Islet of Langerhans (tissue), 1 donor: ENCODE data around the gene VSX1.

ENCODE experiments used
- FAIRE-seq: peaks from one replicate; lab custom pipeline; 2011; peaks lifted over from hg19 to GRCh38; lab: Jason Lieb, UNC

The VSX1 gene

GRCh38 chr20:25081730-25082497 is at the start of gene VSX1:
Gene VSX1 (minus strand): TSS chr20:25082141. CDS start chr20:25082096, 45 bp downstream.
- no peak for FAIRE-seq

- no peak for FAIRE-seq
Observed at GRCh38 chr20:25129908-25130307, 48.0 kb upstream of the VSX1 start.

GRCh38 chr20:25129428-25129827 is 47.5 kb upstream of the VSX1 start:
- no peak for FAIRE-seq

GRCh38 chr20:25128649-25129048 is 46.7 kb upstream of the VSX1 start:
- no peak for FAIRE-seq

- no peak for FAIRE-seq
Observed at GRCh38 chr20:25127761-25128537, 46.0 kb upstream of the VSX1 start.

- FAIRE-seq, result no peak
Observed at GRCh38 chr20:25126204-25127029, 44.5 kb upstream of the VSX1 start.

GRCh38 chr20:25125636-25126035 is 43.7 kb upstream of the VSX1 start:
- no peak for FAIRE-seq

GRCh38 chr20:25120920-25121319 is 39.0 kb upstream of the VSX1 start:
- FAIRE-seq, result no peak

- FAIRE-seq, result no peak
Observed at GRCh38 chr20:25120457-25120856, 38.5 kb upstream of the VSX1 start.

GRCh38 chr20:25118529-25118928 is 36.6 kb upstream of the VSX1 start:
- FAIRE-seq, result no peak

- FAIRE-seq, result no peak
Observed at GRCh38 chr20:25117990-25118389, 36.0 kb upstream of the VSX1 start.

- no peak for FAIRE-seq
Observed at GRCh38 chr20:25116739-25117458, 35.0 kb upstream of the VSX1 start.

- FAIRE-seq, result no peak
Observed at GRCh38 chr20:25103526-25103925, 21.6 kb upstream of the VSX1 start.

GRCh38 chr20:25100914-25101313 is 19.0 kb upstream of the VSX1 start:
- no peak for FAIRE-seq

- FAIRE-seq, result no peak
Observed at GRCh38 chr20:25099601-25100140, 17.7 kb upstream of the VSX1 start.

GRCh38 chr20:25097498-25097897 is 15.6 kb upstream of the VSX1 start:
- FAIRE-seq, result no peak

GRCh38 chr20:25090492-25091429 is 8.8 kb upstream of the VSX1 start:
- no peak for FAIRE-seq

GRCh38 chr20:25089662-25090061 is 7.7 kb upstream of the VSX1 start:
- no peak for FAIRE-seq

- no peak for FAIRE-seq
Observed at GRCh38 chr20:25089096-25089495, 7.2 kb upstream of the VSX1 start.

GRCh38 chr20:25088267-25088666 is 6.3 kb upstream of the VSX1 start:
- FAIRE-seq, result no peak
